ENCODE results near the gene SPRN.

- TF ChIP-seq, protein P1, sequence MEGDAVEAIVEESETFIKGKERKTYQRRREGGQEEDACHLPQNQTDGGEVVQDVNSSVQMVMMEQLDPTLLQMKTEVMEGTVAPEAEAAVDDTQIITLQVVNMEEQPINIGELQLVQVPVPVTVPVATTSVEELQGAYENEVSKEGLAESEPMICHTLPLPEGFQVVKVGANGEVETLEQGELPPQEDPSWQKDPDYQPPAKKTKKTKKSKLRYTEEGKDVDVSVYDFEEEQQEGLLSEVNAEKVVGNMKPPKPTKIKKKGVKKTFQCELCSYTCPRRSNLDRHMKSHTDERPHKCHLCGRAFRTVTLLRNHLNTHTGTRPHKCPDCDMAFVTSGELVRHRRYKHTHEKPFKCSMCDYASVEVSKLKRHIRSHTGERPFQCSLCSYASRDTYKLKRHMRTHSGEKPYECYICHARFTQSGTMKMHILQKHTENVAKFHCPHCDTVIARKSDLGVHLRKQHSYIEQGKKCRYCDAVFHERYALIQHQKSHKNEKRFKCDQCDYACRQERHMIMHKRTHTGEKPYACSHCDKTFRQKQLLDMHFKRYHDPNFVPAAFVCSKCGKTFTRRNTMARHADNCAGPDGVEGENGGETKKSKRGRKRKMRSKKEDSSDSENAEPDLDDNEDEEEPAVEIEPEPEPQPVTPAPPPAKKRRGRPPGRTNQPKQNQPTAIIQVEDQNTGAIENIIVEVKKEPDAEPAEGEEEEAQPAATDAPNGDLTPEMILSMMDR (conservative IDR thresholded peaks at IDR 0.05; ENCODE audit: low read depth, low read length), result no peak
- TF ChIP-seq EZH2 (IDR thresholded peaks at IDR 0.05; ENCODE audit: borderline replicate concordance, low read depth, low read length, poor library complexity, severe bottlenecking), result no peak
These were observed 30.3 kb downstream of the SPRN start, which contains the start of gene MTG1 for GRCh38 chr10:133394064-133394663.

Data from A673 (cell line).